Stimulated activated CD8-positive, alpha-beta memory T cell treated with anti-CD3 and anti-CD28 coated beads, Interleukin-7, amount 100 ng/mL, for 4 hours (primary cell): ENCODE measurements around the gene CFAP210.

Experiments
- DNase-seq, 2 donors: peaks; one replicate each; pipeline ENCODE4 v3.0.0-alpha.2; 2020; ENCODE audit warnings: low read depth in 2 of 2

CFAP210 gene, protein sequence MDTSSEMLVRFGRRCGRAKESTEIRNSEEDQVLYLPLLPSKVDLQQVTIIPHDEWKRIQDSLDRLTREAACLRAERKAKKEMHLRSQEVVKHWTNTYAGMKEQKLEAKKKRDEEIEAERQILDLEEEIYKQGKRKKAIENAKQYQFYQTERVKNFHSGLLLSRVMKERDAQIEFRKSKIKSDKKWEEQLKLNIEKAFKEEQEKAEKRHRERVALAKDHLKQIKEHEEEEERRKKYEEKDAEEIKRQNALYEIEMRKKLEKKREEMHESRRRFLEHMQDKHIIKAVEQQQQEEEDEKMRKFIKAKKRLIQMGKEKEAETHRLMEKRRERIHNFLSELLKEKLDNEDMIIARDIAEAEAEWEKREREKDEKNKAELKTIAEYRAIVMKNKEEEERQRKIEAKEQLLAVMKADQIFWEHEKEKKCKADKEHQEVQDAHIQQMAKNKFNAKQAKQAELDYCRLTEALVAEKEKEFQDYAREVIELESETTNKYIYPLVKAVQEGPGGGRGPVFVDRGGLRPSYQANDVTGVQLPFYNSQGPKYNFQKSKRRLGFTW

GRCh38 chr2:169694113-169694893, at the start of gene CFAP210, which contains the start of gene PHOSPHO2:
CFAP210 (minus strand) TSS chr2:169694405; CDS start chr2:169694327, 78 bp downstream.
PHOSPHO2 (plus strand) TSS chr2:169694469; CDS start chr2:169700972, 6,503 bp downstream.
- peak; percentile 98 to 99 for DNase-seq

DNA sequence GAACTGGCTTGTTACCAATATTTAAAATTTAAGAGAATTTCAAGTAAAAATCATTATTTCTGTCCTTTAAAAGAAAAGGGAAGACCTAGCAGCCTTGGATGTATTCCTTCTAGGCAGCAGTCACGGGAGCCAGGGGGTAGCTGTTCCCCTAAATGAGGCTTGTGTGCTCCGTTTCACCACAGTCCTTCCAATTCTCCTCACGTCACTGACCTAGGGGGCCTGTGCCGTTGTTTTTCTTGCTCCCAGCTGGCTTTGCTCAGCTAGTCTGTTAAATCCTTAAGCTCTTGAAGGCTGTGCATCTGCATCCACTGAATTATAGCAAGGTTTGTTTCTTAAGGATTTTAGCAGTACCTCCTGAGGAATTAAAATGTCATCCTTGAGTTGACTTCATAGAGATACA, 49.3 kb upstream of the CFAP210 start:
- no peak for DNase-seq

DNA sequence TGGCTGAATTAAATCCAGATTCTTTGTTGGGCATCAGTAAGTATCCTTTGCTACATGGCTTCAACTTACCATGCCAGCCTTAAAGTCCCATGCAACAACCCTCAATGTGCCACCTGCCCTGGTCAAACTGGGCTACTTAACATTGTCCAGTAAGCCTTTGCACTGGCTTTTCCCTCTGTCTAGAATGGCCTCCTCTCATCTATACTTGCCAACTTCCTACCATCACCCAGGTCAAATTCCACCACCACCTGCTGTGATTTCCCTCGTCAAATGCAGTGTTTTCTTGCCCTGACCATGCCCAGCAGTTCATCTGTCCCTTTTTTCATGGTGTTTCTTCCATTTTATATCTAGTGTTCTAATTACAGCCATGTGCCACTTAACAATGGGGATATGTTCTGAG, 45.1 kb upstream of the CFAP210 start:
- no peak for DNase-seq

- DNase-seq, result no peak
Observed at GRCh38 chr2:169738566-169739229, 44.5 kb upstream of the CFAP210 start.

GRCh38 chr2:169736902-169737301, 42.7 kb upstream of the CFAP210 start:
- DNase-seq, result no peak

GRCh38 chr2:169735623-169736022, 41.4 kb upstream of the CFAP210 start:
- DNase-seq, result no peak

GRCh38 chr2:169734169-169734847, 40.1 kb upstream of the CFAP210 start:
- DNase-seq, result peak in 1 of 2 donors; percentile 16

GRCh38 chr2:169732583-169733358, 38.6 kb upstream of the CFAP210 start:
- DNase-seq, result no peak

DNA sequence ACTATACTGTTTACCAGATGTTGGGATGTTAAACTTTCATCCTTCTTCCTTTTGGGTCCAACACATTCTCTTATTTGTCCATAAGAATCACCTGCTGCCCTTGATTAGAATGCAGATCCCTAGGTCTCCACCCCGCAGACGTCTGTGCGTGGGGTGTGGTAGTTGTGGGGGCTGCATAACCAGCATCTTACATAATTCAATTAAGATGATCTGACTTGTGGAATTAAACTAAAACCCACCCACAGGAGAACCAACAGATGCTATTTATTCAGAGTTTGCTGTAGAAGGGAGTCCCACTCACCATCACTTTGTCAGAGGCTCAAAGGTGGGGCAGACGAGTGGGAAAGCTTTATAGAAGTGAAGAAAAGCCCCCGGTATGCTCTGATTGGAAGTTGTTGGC, 37.9 kb upstream of the CFAP210 start:
- DNase-seq, result no peak

DNA sequence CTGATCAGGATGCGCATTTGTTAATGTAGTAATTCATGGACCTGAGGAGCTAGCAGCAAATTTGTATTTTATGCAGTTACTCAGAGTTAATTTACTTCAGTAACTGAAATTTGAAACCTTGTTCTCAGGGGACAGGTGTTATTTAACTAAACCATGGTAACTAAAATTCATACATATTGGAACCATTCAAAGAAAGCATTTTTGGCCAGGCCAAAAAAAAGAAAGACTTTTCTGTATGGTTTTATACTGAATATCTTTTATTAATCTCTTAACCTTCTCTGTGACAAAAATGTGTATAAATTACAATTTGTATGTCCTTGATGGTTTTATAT, 35.0 kb upstream of the CFAP210 start:
- no peak for DNase-seq

DNA sequence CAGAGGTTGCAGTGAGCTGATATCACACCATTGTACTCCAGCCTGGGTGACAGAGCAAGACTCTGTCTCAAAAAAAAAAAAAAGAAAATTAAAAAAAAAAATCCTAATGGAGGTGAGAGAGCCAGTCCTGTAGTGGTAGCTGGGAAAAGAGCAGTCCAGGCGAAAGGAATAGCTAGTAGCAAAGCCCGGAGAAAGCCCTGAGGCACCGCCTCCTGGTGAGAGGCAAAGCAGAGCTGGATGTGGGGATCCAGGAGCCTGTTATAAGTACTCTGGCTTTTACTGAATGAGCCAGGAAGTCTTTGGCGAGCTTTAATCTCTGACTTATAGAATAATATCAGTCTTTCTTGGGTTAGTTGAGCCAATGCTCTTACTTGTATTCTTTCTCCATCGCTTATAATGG, 32.9 kb upstream of the CFAP210 start:
- no peak for DNase-seq

DNA sequence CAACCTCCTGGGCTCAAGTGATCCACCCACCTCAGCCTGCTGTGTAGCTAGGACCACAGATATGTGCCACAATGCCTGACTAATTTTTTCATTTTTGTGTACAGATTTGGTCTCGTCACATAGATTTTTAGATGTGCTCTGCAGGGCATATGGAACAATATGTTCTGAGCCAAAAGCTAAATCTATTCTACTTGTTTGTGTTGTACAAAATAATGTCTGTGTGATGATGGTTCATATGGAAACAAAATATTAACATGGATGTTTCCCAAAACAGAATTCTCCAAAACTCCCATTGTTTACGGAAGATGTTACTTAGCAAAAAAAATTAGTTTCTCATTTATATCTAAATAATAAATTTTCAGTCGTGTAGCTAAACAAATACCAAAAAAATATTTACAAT, 26.8 kb upstream of the CFAP210 start:
- no peak for DNase-seq

DNA sequence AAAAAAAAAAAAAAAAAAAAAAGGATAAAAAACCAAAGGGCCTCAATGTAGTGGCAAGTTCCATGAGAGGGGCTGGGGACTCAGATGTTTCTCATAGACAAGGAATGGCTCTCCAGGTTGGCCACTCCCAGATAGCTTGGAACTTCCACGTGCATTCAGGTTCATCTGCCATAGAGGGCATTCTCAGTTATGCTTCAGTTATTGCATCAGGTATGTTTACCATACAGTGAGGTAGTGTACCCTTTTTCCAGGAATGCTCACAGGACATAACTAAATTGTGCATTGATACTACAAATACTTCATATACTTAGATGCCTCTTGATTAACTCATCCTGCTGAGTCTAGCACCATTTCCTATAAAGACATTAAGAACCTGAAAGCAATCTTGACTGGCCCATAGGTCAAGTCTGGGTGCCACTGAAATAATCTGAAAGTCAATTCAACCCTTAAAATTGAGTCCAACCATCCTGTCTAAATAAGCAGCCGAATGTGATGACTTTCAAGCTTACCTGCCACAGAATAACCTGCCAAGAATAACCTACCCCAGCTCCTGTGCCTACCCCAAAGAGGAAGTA, 24.8 kb upstream of the CFAP210 start:
- no peak for DNase-seq

DNA sequence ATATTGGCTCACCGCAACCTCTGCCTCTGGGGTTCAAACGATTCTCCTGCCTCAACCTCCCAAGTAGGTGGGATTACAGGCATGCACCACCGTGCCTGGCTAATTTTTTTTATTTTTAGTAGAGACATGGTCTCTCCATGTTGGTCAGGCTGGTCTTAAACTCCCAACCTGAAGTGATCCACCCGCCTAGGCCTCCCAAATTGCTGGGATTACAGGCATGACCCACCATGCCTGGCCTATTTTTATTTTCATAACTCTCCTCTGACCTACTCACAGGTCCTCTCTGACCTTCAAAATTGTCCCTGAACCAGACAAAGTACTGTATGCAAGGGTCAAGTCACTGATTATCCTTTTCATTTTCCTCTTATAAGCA, 23.5 kb upstream of the CFAP210 start:
- DNase-seq, result no peak

DNA sequence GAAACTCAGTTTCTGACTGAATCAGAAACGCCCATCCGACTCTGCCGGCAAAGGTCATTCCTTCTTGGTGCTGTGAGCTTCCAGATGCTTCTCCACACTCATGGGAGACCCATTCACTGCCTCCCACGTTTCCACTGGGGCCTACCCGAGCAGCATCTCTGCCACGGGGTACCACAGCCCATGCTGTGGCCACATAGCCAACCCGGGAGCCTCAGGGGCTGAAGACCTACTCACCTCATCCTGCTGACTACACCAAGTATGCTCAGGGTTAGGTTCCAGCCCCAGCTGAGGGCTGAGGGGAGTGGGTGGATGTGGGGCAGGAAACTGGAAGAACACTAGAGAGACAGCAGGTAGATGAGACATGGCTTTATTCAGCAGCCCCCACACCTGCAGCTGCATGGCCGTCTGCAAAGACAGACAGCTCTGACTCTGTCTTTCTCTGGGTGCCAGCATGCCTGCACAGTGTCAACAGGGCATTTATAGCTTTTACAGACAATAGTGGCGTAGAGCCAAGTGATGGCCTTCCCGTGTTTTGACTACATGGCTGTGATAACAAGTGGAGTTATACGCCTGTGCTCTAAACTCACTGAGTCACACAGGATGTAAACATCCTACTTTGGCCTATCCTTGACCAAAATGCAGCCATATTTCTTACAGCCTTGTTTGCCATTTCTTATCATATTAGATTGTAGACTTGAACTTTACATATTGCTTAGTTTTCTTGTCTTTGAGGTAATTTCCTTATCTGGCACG, 22.9 kb upstream of the CFAP210 start:
- DNase-seq, result no peak

DNA sequence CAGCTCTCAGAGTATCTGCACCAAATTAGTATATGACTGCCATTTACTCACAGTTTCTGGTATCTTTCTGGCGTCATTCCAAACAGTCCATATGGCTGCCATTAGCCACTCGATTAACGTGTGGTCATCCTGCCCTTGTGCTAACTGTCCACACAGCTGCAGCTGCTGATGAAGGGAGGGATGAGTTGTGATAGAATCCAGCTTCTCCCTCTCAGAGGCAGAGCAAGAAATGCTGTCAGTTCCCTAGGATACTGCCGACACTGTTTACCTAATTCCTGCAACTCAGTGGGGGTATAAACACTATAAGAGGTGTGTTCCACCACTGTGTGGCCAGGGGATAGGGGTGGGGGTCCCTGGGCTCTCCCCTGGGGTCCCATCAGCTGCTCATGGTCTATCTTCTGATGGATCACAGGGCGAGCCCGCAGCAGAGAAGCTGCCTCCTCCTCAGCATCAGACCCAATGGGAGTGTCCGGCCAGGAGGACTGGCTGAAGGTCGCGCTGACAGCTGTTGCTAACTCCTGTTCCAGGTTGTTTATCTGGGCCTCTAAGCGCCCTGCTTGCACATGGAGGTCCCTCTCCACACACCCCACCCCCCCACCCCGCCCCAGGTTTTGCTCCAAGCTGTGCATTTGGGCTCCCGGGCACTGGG, 22.2 kb upstream of the CFAP210 start:
- DNase-seq, result no peak

GRCh38 chr2:169715379-169716237, 21.4 kb upstream of the CFAP210 start:
- no peak for DNase-seq

DNA sequence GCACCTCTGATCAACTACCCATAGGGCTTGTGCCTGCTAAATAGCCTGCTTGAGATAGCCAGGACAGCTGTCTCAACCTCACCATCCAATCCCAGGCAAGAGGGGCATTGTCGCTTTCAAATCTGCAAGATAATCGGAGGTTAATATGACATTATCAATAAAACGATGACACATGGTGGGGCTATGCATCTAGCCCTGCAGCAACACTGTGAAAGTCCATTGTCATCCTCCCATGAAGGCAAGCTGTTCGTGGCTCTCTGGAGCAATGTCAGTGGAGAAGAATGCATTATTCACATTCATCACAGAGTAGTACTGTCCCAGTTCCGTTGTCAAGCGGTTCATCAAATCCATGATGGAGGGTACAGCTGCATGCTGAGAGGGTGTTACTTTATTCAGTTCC, 20.5 kb upstream of the CFAP210 start:
- DNase-seq, result no peak
